ENCODE results near the gene PLOD2.

The PLOD2 gene

DNA sequence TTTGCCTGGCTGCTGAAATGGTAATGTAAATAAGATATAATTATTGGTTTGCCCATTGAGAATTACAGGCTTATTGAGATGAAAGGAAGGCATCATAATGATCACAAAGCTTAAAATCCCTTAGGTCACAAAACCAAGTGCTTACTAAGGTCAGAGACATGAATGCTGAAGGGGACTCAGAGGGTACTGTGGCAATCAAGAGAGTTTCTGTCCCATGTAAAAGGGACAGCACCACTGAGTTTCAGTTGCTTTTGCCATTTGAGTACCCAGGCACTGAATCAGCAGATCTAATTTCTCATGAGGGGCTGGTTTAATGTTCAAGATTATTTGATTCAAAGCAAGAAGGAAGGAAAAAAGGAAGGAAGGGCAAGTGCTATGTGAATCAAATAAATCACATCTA is 127.0 kb downstream of the PLOD2 start:
- DNase-seq = no peak

DNA sequence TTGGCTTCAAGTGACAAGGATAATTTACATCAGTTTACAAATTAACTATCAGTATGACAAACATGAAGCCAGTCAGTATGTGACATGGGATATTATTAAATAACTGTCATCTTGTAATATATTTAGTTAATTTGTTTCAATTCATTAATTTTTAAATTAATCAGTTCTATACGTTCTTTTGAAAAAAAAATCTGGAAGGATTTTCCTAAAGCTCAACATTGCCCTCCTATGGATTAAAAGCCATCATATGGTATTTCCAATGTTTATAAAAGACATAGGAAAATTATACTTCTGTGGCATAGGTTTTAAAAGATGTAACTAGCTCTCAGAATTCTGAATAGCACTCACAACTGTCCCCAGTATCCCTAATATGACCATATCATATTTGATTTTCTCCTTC is 134.4 kb downstream of the PLOD2 start:
- DNase-seq = no peak

DNA sequence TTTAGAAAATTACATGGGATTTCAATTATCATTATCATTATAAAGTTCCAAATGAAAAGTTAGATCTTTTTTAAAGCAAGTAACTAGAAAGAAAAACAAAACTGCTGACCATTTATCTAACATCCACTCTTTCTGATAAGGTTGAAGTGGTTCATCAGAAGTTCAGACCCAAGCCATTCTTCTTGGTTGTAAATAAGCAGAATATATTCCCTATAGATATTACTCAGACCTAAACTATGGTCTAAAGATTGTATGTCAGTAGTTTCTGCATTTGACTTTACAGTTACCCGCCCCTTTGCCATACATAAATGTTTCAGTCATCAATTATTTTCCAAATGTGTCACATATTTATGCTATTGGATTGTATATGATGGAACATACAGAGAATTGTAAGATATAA is 136.7 kb downstream of the PLOD2 start:
- no peak for DNase-seq

DNA sequence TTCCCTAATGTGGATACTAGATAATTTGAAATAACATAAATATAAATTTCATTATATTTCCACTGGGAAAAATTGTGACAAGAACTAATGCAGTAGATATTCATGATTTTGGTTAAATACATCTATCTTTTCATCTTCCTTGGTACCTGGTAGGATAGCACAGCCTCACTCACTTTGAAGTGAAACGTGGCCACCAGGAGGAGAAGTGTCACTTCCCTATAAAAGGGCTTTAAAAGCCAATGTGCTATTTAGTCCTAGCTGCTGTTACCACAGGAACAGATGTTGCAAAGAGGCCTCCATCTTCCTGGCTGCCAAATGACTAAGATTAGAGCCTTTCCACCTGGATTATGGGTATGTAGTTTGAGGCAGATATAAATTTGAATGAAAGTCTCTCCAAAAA is 140.0 kb downstream of the PLOD2 start:
- no peak for DNase-seq

DNA sequence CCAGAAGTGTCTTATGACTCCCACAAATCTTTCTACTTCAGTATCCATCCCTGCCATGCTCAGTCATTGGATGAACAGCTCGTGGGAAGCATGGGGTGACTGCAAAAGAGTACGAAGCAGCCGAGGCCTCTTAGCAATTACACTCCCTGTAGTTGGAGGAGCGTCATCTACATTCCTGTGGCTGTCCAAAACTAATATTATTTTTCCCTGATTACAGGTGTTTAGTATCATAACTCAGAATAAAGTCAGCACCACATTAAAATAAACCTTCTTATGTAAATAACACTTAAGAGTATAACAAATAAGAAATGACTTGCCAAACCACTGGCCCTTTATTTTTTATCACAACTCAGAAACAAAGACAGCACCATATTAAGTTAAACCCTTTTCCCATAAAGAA is 141.5 kb downstream of the PLOD2 start:
- no peak for DNase-seq

Data from DMS153 (cell line).